HG02870 (cell line): ENCODE results near the gene SIRT3.
A peak's percentile ranks its signal among the peaks of the same experiment; 100 is the strongest.
"Not testable (repeated sequence)": the region's sequence is repeated elsewhere in the genome, so short reads cannot be mapped to it uniquely, and the experiment has no call there.

Experiments
- ATAC-seq: cut with Tn5 transposase; IDR thresholded peaks from one replicate; pipeline ENCODE4 v1.9.1; 2021; ENCODE audit warnings: mild to moderate bottlenecking, moderate library complexity; ENCODE audit not compliant: unreplicated experiment

The SIRT3 gene

GRCh38 chr11:244376-244775 is 8.2 kb upstream of the SIRT3 start:
- ATAC-seq, result no peak

GRCh38 chr11:241634-242033 is 5.5 kb upstream of the SIRT3 start:
- no peak for ATAC-seq

GRCh38 chr11:240315-240714 is 4.2 kb upstream of the SIRT3 start:
- ATAC-seq, result no peak

GRCh38 chr11:238346-238745 is 2.2 kb upstream of the SIRT3 start:
- not testable (repeated sequence) for ATAC-seq

GRCh38 chr11:236774-237767 is 929 bp upstream of the SIRT3 start, which contains the start of gene PSMD13:
TSS of gene PSMD13 (plus strand) at chr11:236976. CDS start at chr11:237050, 74 bp downstream.
- ATAC-seq, result peak; percentile 76

- ATAC-seq, result no peak
Measured at GRCh38 chr11:235609-235996, 539 bp downstream of the SIRT3 start.

- no peak for ATAC-seq
Measured at GRCh38 chr11:235180-235579, 962 bp downstream of the SIRT3 start.

GRCh38 chr11:232783-233565 is 3.2 kb downstream of the SIRT3 start:
- no peak for ATAC-seq

GRCh38 chr11:230431-230830 is 5.7 kb downstream of the SIRT3 start:
- ATAC-seq, result no peak

GRCh38 chr11:227824-228379 is 8.2 kb downstream of the SIRT3 start:
- no peak for ATAC-seq

GRCh38 chr11:225734-226453 is 10.2 kb downstream of the SIRT3 start:
- no peak for ATAC-seq

- ATAC-seq, result no peak
Measured at GRCh38 chr11:224424-224823, 11.7 kb downstream of the SIRT3 start.

- no peak for ATAC-seq
Measured at GRCh38 chr11:223884-224283, 12.3 kb downstream of the SIRT3 start.

GRCh38 chr11:223026-223789 is 12.9 kb downstream of the SIRT3 start:
- no peak for ATAC-seq

GRCh38 chr11:221998-222789 is 13.9 kb downstream of the SIRT3 start:
- no peak for ATAC-seq

- no peak for ATAC-seq
Measured at GRCh38 chr11:221539-221938, 14.6 kb downstream of the SIRT3 start.

- ATAC-seq, result not testable (repeated sequence)
Measured at GRCh38 chr11:220641-221215, 15.4 kb downstream of the SIRT3 start.

- no peak for ATAC-seq
Measured at GRCh38 chr11:218815-219593, 17.1 kb downstream of the SIRT3 start.
